HepG2 (cell line): ENCODE measurements around the gene REPS2. TPM values are rescaled to one million over a fixed set of nuclear protein-coding genes. Genes with fewer than 3 reads are reported as not detected.

Experiments used
- ATAC-seq: fragments of 200-7000 bp; cut with Tn5 transposase; 3 replicates; pipeline ENCODE4 v1.9.1; 2020; ENCODE audit warnings: mild to moderate bottlenecking, moderate library complexity
- BruUV-seq: library from RNA; stranded (reverse); fragments of 400-500 nt; replicated peaks from 2 replicates; lab custom pipeline; 2021; lab: Mats Ljungman, UMichigan
- CTCF ChIA-PET: fragments of 300-600 bp; formaldehyde crosslinking; extraction: SDS; loops from one replicate; lab custom pipeline; 2021; ENCODE audit warnings: low total read pairs, inconsistent platforms, low intra/inter-chr PET ratio; lab: Yijun Ruan, JAX
- POLR2A ChIA-PET: fragments of 350-600 bp; sonication (Branson Sonifier 250); formaldehyde crosslinking; loops from one replicate; lab custom pipeline; 2020; ENCODE audit warnings: antibody characterized with exemption, inconsistent platforms; lab: Yijun Ruan, JAX
- DNase-seq: peaks from one replicate; pipeline ENCODE4 v3.0.0-alpha.2; 2015; ENCODE audit warnings: low spot score
- FAIRE-seq: peaks from 3 replicates; lab custom pipeline; 2011; peaks lifted over from hg19 to GRCh38; lab: Jason Lieb, UNC
- H2AFZ ChIP-seq: one replicate; pipeline ENCODE4 v1.6.1; 2011; ENCODE audit warnings: low read length, inconsistent platforms
- H3K27ac ChIP-seq: fragments of 300-600 bp; 3 replicates; pipeline ENCODE4 v1.8.0; 2011; ENCODE audit warnings: mixed run types, mild to moderate bottlenecking, mixed read lengths, low read length, inconsistent platforms; ENCODE audit not compliant: insufficient read depth; ENCODE audit errors: extremely low read length
- H3K27me3 ChIP-seq, 2 experiments: fragments of 200-600 bp in 1 of 2; 2 replicates in 1 of 2; 3 replicates in 1 of 2; pipeline versions ENCODE4 v1.6.0 to v1.8.0; 2011; ENCODE audit warnings: low read length in 2 of 2, mild to moderate bottlenecking in 2 of 2, moderate library complexity in 2 of 2, inconsistent platforms in 1 of 2; ENCODE audit not compliant: insufficient read depth in 2 of 2, control insufficient read depth in 1 of 2
- H3K36me3 ChIP-seq, 2 experiments: fragments of 200-600 bp in 1 of 2; replicated peaks in 1 of 2; 2 replicates in 1 of 2; 3 replicates in 1 of 2; pipeline versions ENCODE4 v1.5.1 to v1.8.0; 2011; ENCODE audit warnings: low read length in 2 of 2, inconsistent platforms in 1 of 2; ENCODE audit not compliant: insufficient read depth in 2 of 2, control insufficient read depth in 1 of 2
- H3K4me1 ChIP-seq: 2 replicates; pipeline ENCODE4 v1.5.1; 2012; ENCODE audit warnings: low read length, inconsistent platforms; ENCODE audit not compliant: insufficient read depth
- H3K4me2 ChIP-seq: 2 replicates; pipeline ENCODE4 v1.6.0; 2011; ENCODE audit warnings: low read depth, low read length, inconsistent platforms
- H3K4me3 ChIP-seq, 3 experiments: fragments of 200-600 bp in 1 of 3; sonication (generic), shearing (Covaris generic) in 1 of 3; replicated peaks in 1 of 3; 2 replicates each; pipeline ENCODE4 v1.5.1; 2011 to 2016; ENCODE audit warnings: low read length in 3 of 3, inconsistent platforms in 2 of 3, low read depth in 2 of 3, mild to moderate bottlenecking in 2 of 3, control low read depth in 1 of 3, mixed read lengths in 1 of 3; ENCODE audit not compliant: insufficient read depth in 1 of 3
- H3K79me2 ChIP-seq: one replicate; pipeline ENCODE4 v1.6.1; 2011; ENCODE audit warnings: low read length, inconsistent platforms; ENCODE audit not compliant: insufficient read depth
- H3K9ac ChIP-seq: 2 replicates; pipeline ENCODE4 v1.6.0; 2011; ENCODE audit warnings: mild to moderate bottlenecking, low read depth, low read length, inconsistent platforms; ENCODE audit not compliant: insufficient read depth
- H3K9me3 ChIP-seq: 2 replicates; pipeline ENCODE4 v1.5.1; 2012; ENCODE audit warnings: mild to moderate bottlenecking, low read length
- H4K20me1 ChIP-seq: 2 replicates; pipeline ENCODE4 v1.6.0; 2011; ENCODE audit warnings: inconsistent platforms, mild to moderate bottlenecking, low read length, moderate library complexity; ENCODE audit not compliant: insufficient read depth
- AFF4 ChIP-seq: sonication (generic); formaldehyde crosslinking; IDR thresholded peaks from 2 replicates; pipeline ENCODE4 v1.4.0; 2020; ENCODE audit warnings: missing genetic modification reagents
- CBX1 ChIP-seq: IDR thresholded peaks from one replicate; pipeline ENCODE4 v1.6.1; 2016; ENCODE audit warnings: antibody characterized with exemption, low read depth
- CENPBD1 ChIP-seq: sonication (generic); formaldehyde crosslinking; IDR thresholded peaks from 2 replicates; pipeline ENCODE4 v1.8.0; 2022; ENCODE audit warnings: missing genetic modification reagents, low read depth, mild to moderate bottlenecking, borderline replicate concordance
- CREB1 ChIP-seq, 2 experiments: fragments of 450-650 bp in 1 of 2; IDR thresholded peaks; 2 replicates each; pipeline ENCODE4 v1.6.1; 2016 to 2017; ENCODE audit warnings: control low read depth in 1 of 2, mild to moderate bottlenecking in 1 of 2, missing compliant biosample characterization in 1 of 2, missing genetic modification characterization in 1 of 2
- DNMT3B ChIP-seq: conservative IDR thresholded peaks from 2 replicates; pipeline ENCODE4 v1.6.1; 2016; ENCODE audit warnings: missing biosample characterization, control low read depth
- FIP1L1 ChIP-seq: fragments of 200-400 bp; formaldehyde crosslinking; IDR thresholded peaks from 2 replicates; pipeline ENCODE4 v1.6.1; 2018; ENCODE audit warnings: low read depth, mild to moderate bottlenecking, low read length, moderate library complexity, borderline replicate concordance; ENCODE audit not compliant: insufficient read depth
- MXD4 ChIP-seq: IDR thresholded peaks from 2 replicates; pipeline ENCODE4 v1.6.1; 2016; ENCODE audit warnings: mild to moderate bottlenecking, missing biosample characterization, missing genetic modification reagents
- PLSCR1 ChIP-seq: sonication (generic); formaldehyde crosslinking; IDR thresholded peaks from 2 replicates; pipeline ENCODE4 v1.5.0; 2020; ENCODE audit warnings: missing genetic modification reagents, mild to moderate bottlenecking, borderline replicate concordance
- PPARG ChIP-seq: conservative IDR thresholded peaks from 2 replicates; pipeline ENCODE4 v1.6.1; 2016; ENCODE audit warnings: missing biosample characterization, missing genetic modification reagents
- REXO4 ChIP-seq: sonication (generic); formaldehyde crosslinking; IDR thresholded peaks from 2 replicates; pipeline ENCODE4 v1.8.0; 2022; ENCODE audit warnings: missing genetic modification reagents, mild to moderate bottlenecking, borderline replicate concordance
- TEAD3 ChIP-seq: optimal IDR thresholded peaks from 2 replicates; pipeline ENCODE3; 2016; ENCODE audit warnings: borderline replicate concordance
- TP53 ChIP-seq: sonication (generic); formaldehyde crosslinking; conservative IDR thresholded peaks from 2 replicates; pipeline ENCODE4 v1.4.0; 2020; ENCODE audit warnings: missing genetic modification reagents
- ZBTB44 ChIP-seq: sonication (generic); formaldehyde crosslinking; IDR thresholded peaks from 2 replicates; pipeline ENCODE4 v1.4.0; 2020; ENCODE audit warnings: missing genetic modification reagents
- ZNF33A ChIP-seq: sonication (generic); formaldehyde crosslinking; IDR thresholded peaks from 2 replicates; pipeline ENCODE4 v1.5.1; 2020; ENCODE audit warnings: missing genetic modification reagents, mild to moderate bottlenecking, moderate library complexity, borderline replicate concordance
- ZNF44 ChIP-seq: sonication (generic); formaldehyde crosslinking; IDR thresholded peaks from 2 replicates; pipeline ENCODE4 v1.5.1; 2020; ENCODE audit warnings: mild to moderate bottlenecking, missing genetic modification reagents
- ZNF558 ChIP-seq: sonication (generic); formaldehyde crosslinking; IDR thresholded peaks from 2 replicates; pipeline ENCODE4 v1.9.0; 2022; ENCODE audit warnings: mild to moderate bottlenecking, missing genetic modification reagents, borderline replicate concordance
- ZNF570 ChIP-seq: sonication (generic); formaldehyde crosslinking; IDR thresholded peaks from 2 replicates; pipeline ENCODE4 v1.4.0; 2020; ENCODE audit warnings: mild to moderate bottlenecking, missing genetic modification reagents, borderline replicate concordance
- ZNF616 ChIP-seq: sonication (generic); formaldehyde crosslinking; IDR thresholded peaks from 2 replicates; pipeline ENCODE4 v1.5.0; 2020; ENCODE audit warnings: low read depth, mild to moderate bottlenecking, missing genetic modification reagents
- ZNF652 ChIP-seq: IDR thresholded peaks from 2 replicates; pipeline ENCODE4 v1.6.1; 2016; ENCODE audit warnings: low read depth, borderline replicate concordance
- WGBS: methylation state at CpG from one replicate; pipeline ENCODE4 v1.1.6; 2017; ENCODE audit warnings: low lambda C conversion rate; 5-methylcytosine and 5-hydroxymethylcytosine counted together
- in situ Hi-C: cut with HindIII; loops from 2 replicates; pipeline ENCODE4 v1.10.0; 2017; ENCODE audit warnings: low pct_unique_long_range_greater_than_20kb; ENCODE audit not compliant: extremely low pct_ligation_motif_present
- intact Hi-C: fragments of 100-400 bp; cut with micrococcal nuclease; formaldehyde crosslinking; loops from one replicate; pipeline ENCODE4 v1.10.0; 2022; ENCODE audit not compliant: unreplicated experiment
- polyA plus RNA-seq, 8 experiments: library from polyadenylated mRNA; depleted of rRNA in 3 of 8; stranded (reverse) in 7 of 8; unstranded in 1 of 8; fragments of >200 nt; fragmentation: Illumina TruSeq in 4 of 8; extraction: Trizol in 4 of 8; gene quantifications; 2 replicates each; pipeline versions ENCODE4 v1.2.1 to v1.2.3, GENCODE V29; 2011 to 2016; ENCODE audit warnings: low read depth in 4 of 8, missing spikeins in 1 of 8, mixed read lengths in 1 of 8; ENCODE audit not compliant: insufficient read depth in 1 of 8
- total RNA-seq, 5 experiments: library from RNA; depleted of rRNA; stranded (reverse); fragments of >200 nt; fragmentation: Illumina TruSeq; extraction: Trizol; gene quantifications; 2 replicates each; pipeline ENCODE4 v1.2.3, GENCODE V29; 2016; ENCODE audit warnings: low read depth in 1 of 5

The REPS2 gene
- total and polyA plus RNA-seq, 2 of the 13 experiments (the other 11 are each of a cell fraction or from before 2014, with no cell fraction given): 0.05 to 0.58 TPM

- WGBS: 0% methylated on average over 1 of the region's 1 CpG
- Histone ChIP-seq H3K9ac (no peak overlapping the region), H3K4me1 (no peaks in the 10 kb centered on the region), H3K27ac (no peak overlapping the region), H3K36me3 (no peaks in the 10 kb centered on the region), H3K27me3 (no peaks in the 10 kb centered on the region), H3K9me3 (no peaks in the 10 kb centered on the region), H3K4me3 (no peak overlapping the region), H4K20me1 (no peaks in the 10 kb centered on the region), H2AFZ (no peak overlapping the region), H3K79me2 (no peaks in the 10 kb centered on the region), H3K4me2 (no peak overlapping the region)
- TF ChIP-seq CENPBD1 (CRISPR knock-in tag) (no peak), ZNF33A (CRISPR knock-in tag) (no peak), REXO4 (CRISPR knock-in tag) (no peak), PLSCR1 (CRISPR knock-in tag) (no peak), ZNF44 (CRISPR knock-in tag) (no peak), ZNF616 (CRISPR knock-in tag) (no peak), CREB1 (IDR thresholded peaks at IDR 0.05) (no peak), CREB1 (CRISPR knock-in tag; IDR thresholded peaks at IDR 0.05) (no peak), AFF4 (CRISPR knock-in tag) (no peak), ZNF652 (CRISPR knock-in tag) (no peak), ZNF558 (CRISPR knock-in tag) (no peak), TP53 (no peak), FIP1L1 (no peak), TEAD3 (CRISPR knock-in tag) (no peak), ZBTB44 (no peak), MXD4 (CRISPR knock-in tag) (no peak), ZNF570 (CRISPR knock-in tag) (no peak), CBX1 (no peak), PPARG (CRISPR knock-in tag) (no peak), DNMT3B (CRISPR knock-in tag) (no peak)
- in situ Hi-C loops: no loop called here
- no TSS peak for BruUV-seq
- POLR2A ChIA-PET: no interaction called here
- FAIRE-seq: no peak
- intact Hi-C loops: no loop called here
- no peak for DNase-seq
- no peak for ATAC-seq
- CTCF ChIA-PET: no interaction called here
These were observed 215.5 kb downstream of the REPS2 start for GRCh38 chrX:17161991-17162390.
